DND-41 (cell line): ENCODE results near the gene ATG14.

Experiments
- CTCF ChIP-seq: IDR thresholded peaks from 2 replicates; pipeline ENCODE4 v1.5.1; 2012; ENCODE audit warnings: borderline replicate concordance, low read length, moderate library complexity, mild to moderate bottlenecking; ENCODE audit not compliant: poor library complexity, severe bottlenecking; ENCODE audit errors: extremely low read depth
- EZH2 ChIP-seq: IDR thresholded peaks from 3 replicates; pipeline ENCODE4 v1.6.1; 2012; ENCODE audit warnings: borderline replicate concordance, low read depth, mild to moderate bottlenecking, moderate library complexity, low read length, inconsistent platforms; ENCODE audit not compliant: severe bottlenecking

GRCh38 chr14:55370883-55371455 is 40.7 kb downstream of the ATG14 start:
- no peak for TF ChIP-seq CTCF
- TF ChIP-seq EZH2, result no peak
